Activated CD8-positive, alpha-beta T cell treated with anti-CD3 and anti-CD28 coated beads for 36 hours (primary cell): ENCODE measurements around the gene MAPKAP1. TPM values are rescaled to one million over a fixed set of nuclear protein-coding genes. Genes with fewer than 3 reads are reported as not detected.

Experiments
- ATAC-seq: fragments of 200-7000 bp; cut with Tn5 transposase; one replicate; pipeline ENCODE4 v1.10.0; 2021; ENCODE audit warnings: mild to moderate bottlenecking, moderate library complexity
- CTCF ChIA-PET: fragments of 350-600 bp; sonication (Branson Sonifier 250); formaldehyde crosslinking; loops from one replicate; lab custom pipeline; 2021; ENCODE audit warnings: antibody characterized with exemption; lab: Charles Lee
- POLR2A ChIA-PET: fragments of 350-600 bp; sonication (Branson Sonifier 250); formaldehyde crosslinking; loops from one replicate; lab custom pipeline; 2021; ENCODE audit warnings: antibody characterized with exemption; lab: Charles Lee
- DNase-seq: peaks from one replicate; pipeline ENCODE4 v3.0.0-alpha.2; 2020
- H3K27ac Mint-ChIP-seq: one replicate; pipeline ENCODE4 v1.8.0; 2021; ENCODE audit warnings: mild to moderate bottlenecking, mixed read lengths
- H3K27me3 Mint-ChIP-seq: one replicate; pipeline ENCODE4 v1.8.0; 2021; ENCODE audit warnings: mixed read lengths
- H3K36me3 Mint-ChIP-seq: one replicate; pipeline ENCODE4 v1.8.0; 2021; ENCODE audit warnings: low read depth, mixed read lengths
- H3K4me1 Mint-ChIP-seq: one replicate; pipeline ENCODE4 v1.8.0; 2021; ENCODE audit warnings: low read depth, mixed read lengths
- H3K4me3 Mint-ChIP-seq: one replicate; pipeline ENCODE4 v1.8.0; 2021; ENCODE audit warnings: mild to moderate bottlenecking, moderate library complexity, mixed read lengths
- H3K9me3 Mint-ChIP-seq: one replicate; pipeline ENCODE4 v1.8.0; 2021; ENCODE audit warnings: mixed read lengths
- CTCF ChIP-seq: fragments of 200-600 bp; IDR thresholded peaks from one replicate; pipeline ENCODE4 v1.8.0; 2022; ENCODE audit warnings: antibody characterized with exemption, mild to moderate bottlenecking
- intact Hi-C: fragments of 100-400 bp; cut with micrococcal nuclease; formaldehyde crosslinking; loops from one replicate; pipeline ENCODE4 v1.10.0; 2022
- total RNA-seq, 2 experiments: library from RNA; stranded (reverse); gene quantifications; one replicate each; pipeline ENCODE4 v1.2.3, GENCODE V29; 2021

The MAPKAP1 gene
- total RNA-seq, 2 experiments from 2014 or later, result 58.8 to 62.4 TPM

DNA sequence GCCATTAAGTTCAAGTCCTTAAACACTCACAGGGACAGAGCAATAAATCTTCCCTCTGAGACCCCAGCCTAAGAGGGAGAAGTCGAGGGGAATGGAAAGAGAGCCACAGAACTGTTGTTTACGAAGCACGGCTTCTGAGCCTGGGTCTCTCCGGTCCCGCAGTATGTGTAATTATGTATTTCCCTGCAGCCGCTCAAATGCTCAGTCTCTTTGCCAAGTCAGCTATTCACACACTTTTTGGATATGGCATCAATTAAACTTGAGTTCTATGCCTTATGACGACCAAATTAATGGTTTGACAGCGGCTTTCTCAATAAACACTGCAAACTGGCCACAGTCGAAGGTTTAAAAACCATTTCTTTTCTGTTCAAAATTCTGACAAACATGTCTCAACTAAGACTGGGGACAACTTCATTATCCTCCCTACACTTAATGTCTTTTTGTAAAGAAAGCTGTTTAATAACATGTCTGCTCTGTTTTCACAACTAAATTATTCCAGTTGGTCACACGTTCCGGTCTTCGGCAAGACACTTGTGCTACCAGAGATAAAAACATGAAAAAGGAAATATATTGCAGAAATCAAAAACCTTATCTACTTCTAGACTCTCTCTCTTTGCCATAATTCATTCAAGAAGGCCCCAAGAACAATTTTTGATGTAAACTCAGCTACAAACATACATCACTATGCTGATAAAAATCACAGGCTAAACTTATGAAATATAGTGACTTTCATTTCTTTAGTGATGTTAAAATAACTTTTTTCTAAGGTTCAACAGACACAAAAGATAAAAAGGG lies 242.2 kb downstream of the MAPKAP1 start:
- ATAC-seq (no peak), DNase-seq (no peak)
- POLR2A ChIA-PET, result interaction anchor here (0.9 kb wide), 1 partner anchor 9 kb away, joined by 3 read pairs; no protein-coding TSS in a partner anchor
- H3K4me1 Mint-ChIP-seq, result no peaks in the 10 kb centered on the region
- peaks cover 21% of the 10 kb centered on the region for H3K36me3 Mint-ChIP-seq
- no peak overlapping the region for H3K4me3 Mint-ChIP-seq
- CTCF ChIA-PET, result interaction anchor here (0.8 kb wide), 1 partner anchor 8 kb away, joined by 3 read pairs; no protein-coding TSS in a partner anchor
- H3K27ac Mint-ChIP-seq, result no peak overlapping the region
- H3K9me3 Mint-ChIP-seq, result peaks cover 2% of the 10 kb centered on the region
- no peaks in the 10 kb centered on the region for H3K27me3 Mint-ChIP-seq
- intact Hi-C loops, result no loop called here
- no peak for TF ChIP-seq CTCF

GRCh38 chr9:125463926-125464325 lies 243.1 kb downstream of the MAPKAP1 start:
- peaks cover 2% of the 10 kb centered on the region for H3K9me3 Mint-ChIP-seq
- CTCF ChIA-PET, result no interaction called here
- no peaks in the 10 kb centered on the region for H3K4me1 Mint-ChIP-seq
- H3K27ac Mint-ChIP-seq, result no peak overlapping the region
- intact Hi-C loops, result no loop called here
- no peak for TF ChIP-seq CTCF
- ATAC-seq, result no peak
- peaks cover 22% of the 10 kb centered on the region for H3K36me3 Mint-ChIP-seq
- H3K27me3 Mint-ChIP-seq, result no peaks in the 10 kb centered on the region
- H3K4me3 Mint-ChIP-seq, result no peak overlapping the region
- POLR2A ChIA-PET, result no interaction called here
- no peak for DNase-seq

DNA sequence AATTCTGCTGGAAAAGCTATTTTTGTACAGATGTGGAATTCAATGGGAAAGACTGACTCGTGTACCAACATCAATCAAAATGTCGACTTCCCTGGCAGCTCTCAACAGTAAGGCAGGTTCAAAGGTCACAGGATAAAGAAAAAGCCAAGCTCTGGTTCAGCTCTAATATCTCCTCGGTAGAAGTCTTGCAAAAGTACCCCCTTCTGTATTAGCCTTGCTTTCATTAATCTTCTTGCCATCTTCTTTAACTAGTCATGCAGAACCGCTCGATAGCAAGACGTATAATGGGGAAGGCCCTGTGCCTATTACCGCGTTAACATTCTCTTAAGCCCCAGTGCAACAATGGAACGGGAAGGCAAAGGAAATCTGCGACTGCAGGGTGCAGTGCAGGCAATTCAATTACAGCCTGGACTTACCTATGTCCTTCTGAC lies 244.1 kb downstream of the MAPKAP1 start:
- intact Hi-C loops, result no loop called here
- DNase-seq (no peak), ATAC-seq (no peak)
- Mint-ChIP-seq H3K36me3 (peaks cover 28% of the 10 kb centered on the region), H3K4me1 (no peaks in the 10 kb centered on the region), H3K27me3 (no peaks in the 10 kb centered on the region), H3K4me3 (no peak overlapping the region), H3K27ac (no peak overlapping the region), H3K9me3 (peaks cover 2% of the 10 kb centered on the region)
- POLR2A ChIA-PET, result no interaction called here
- no peak for TF ChIP-seq CTCF
- CTCF ChIA-PET, result interaction anchor here (1.0 kb wide), 1 partner anchor 797 kb away, joined by 3 read pairs; no protein-coding TSS in a partner anchor

- ChIA-PET POLR2A (no interaction called here), CTCF (interaction anchor here (1.0 kb wide), 1 partner anchor 799 kb away, joined by 3 read pairs; no protein-coding TSS in a partner anchor)
- Mint-ChIP-seq H3K4me1 (no peaks in the 10 kb centered on the region), H3K36me3 (peaks cover 38% of the 10 kb centered on the region), H3K4me3 (no peak overlapping the region), H3K27ac (no peak overlapping the region), H3K9me3 (peaks cover 2% of the 10 kb centered on the region), H3K27me3 (no peaks in the 10 kb centered on the region)
- no peak for ATAC-seq
- intact Hi-C loops, result no loop called here
- no peak for DNase-seq
- TF ChIP-seq CTCF, result no peak
Measured at GRCh38 chr9:125461636-125462190, 245.3 kb downstream of the MAPKAP1 start.
